ENCODE results near the gene ZRANB3.

GRCh38 chr2:135551356-135551755, 20.3 kb upstream of the ZRANB3 start:
- no peak for TF ChIP-seq MXI1 (IDR thresholded peaks at IDR 0.05; ENCODE audit: low read depth, low read length)
- no peak for TF ChIP-seq CTCF (IDR thresholded peaks at IDR 0.05 in 2 of 3, conservative IDR thresholded peaks at IDR 0.05 in 1 of 3; ENCODE audit: control insufficient read depth in 2 of 3, extremely low read depth in 1 of 3, insufficient read depth in 1 of 3, low read depth in 3 of 3, low read length in 3 of 3)
- no peak for TF ChIP-seq GABPA (IDR thresholded peaks at IDR 0.05; ENCODE audit: low read depth)
- no peak for TF ChIP-seq POLR2A (IDR thresholded peaks at IDR 0.05; ENCODE audit: low read depth, low read length)

Measured in GM12878 (cell line).